HG03139 (cell line): ENCODE measurements around the gene RBMX.
"Not testable (repeated sequence)": the region's sequence is repeated elsewhere in the genome, so short reads cannot be mapped to it uniquely, and the experiment has no call there.

Source experiments
- ATAC-seq: cut with Tn5 transposase; IDR thresholded peaks from one replicate; pipeline ENCODE4 v1.9.1; 2021; ENCODE audit not compliant: unreplicated experiment

Gene RBMX

GRCh38 chrX:136880452-136881013 is at the start of gene RBMX:
TSS of gene RBMX (minus strand) at chrX:136880725. CDS start at chrX:136879427, 1,298 bp downstream.
- ATAC-seq = peak; percentile 96

GRCh38 chrX:136921438-136921837 is 40.9 kb upstream of the RBMX start:
- not testable (repeated sequence) for ATAC-seq

GRCh38 chrX:136920001-136920400 is 39.5 kb upstream of the RBMX start:
- no peak for ATAC-seq

GRCh38 chrX:136916827-136917226 is 36.3 kb upstream of the RBMX start:
- no peak for ATAC-seq

GRCh38 chrX:136911661-136912060 is 31.1 kb upstream of the RBMX start:
- ATAC-seq = not testable (repeated sequence)

GRCh38 chrX:136911253-136911652 is 30.7 kb upstream of the RBMX start:
- no peak for ATAC-seq

GRCh38 chrX:136910565-136911035 is 30.1 kb upstream of the RBMX start:
- ATAC-seq = no peak

- ATAC-seq = peak; percentile 73
Observed at GRCh38 chrX:136909706-136910564, 29.4 kb upstream of the RBMX start.

GRCh38 chrX:136909119-136909705 is 28.7 kb upstream of the RBMX start:
- ATAC-seq = peak; percentile 52

- no peak for ATAC-seq
Observed at GRCh38 chrX:136907621-136908020, 27.1 kb upstream of the RBMX start.

GRCh38 chrX:136906921-136907510 is 26.5 kb upstream of the RBMX start:
- no peak for ATAC-seq

- not testable (repeated sequence) for ATAC-seq
Observed at GRCh38 chrX:136904067-136904466, 23.5 kb upstream of the RBMX start.

- ATAC-seq = not testable (repeated sequence)
Observed at GRCh38 chrX:136900071-136900470, 19.5 kb upstream of the RBMX start.

- ATAC-seq = no peak
Observed at GRCh38 chrX:136899221-136899620, 18.7 kb upstream of the RBMX start.

- ATAC-seq = not testable (repeated sequence)
Observed at GRCh38 chrX:136898752-136899151, 18.2 kb upstream of the RBMX start.

- ATAC-seq = no peak
Observed at GRCh38 chrX:136896121-136896914, 15.8 kb upstream of the RBMX start.

GRCh38 chrX:136892412-136892811 is 11.9 kb upstream of the RBMX start:
- ATAC-seq = no peak

GRCh38 chrX:136890596-136890995 is 10.1 kb upstream of the RBMX start:
- ATAC-seq = not testable (repeated sequence)

GRCh38 chrX:136889269-136889668 is 8.7 kb upstream of the RBMX start:
- ATAC-seq = no peak

GRCh38 chrX:136880003-136880451 is 498 bp downstream of the RBMX start:
- no peak for ATAC-seq
